T-helper 1 cell (primary cell): ENCODE data around the gene POLR3E.

ENCODE experiments used
- DNase-seq, 5 donors: peaks; one replicate each; pipeline ENCODE4 v3.0.0-alpha.2; 2012 to 2020
- total RNA-seq, 4 donors: gene quantifications; one replicate each; lab custom pipeline; 2026; lab: John Stamatoyannopoulos, UW

POLR3E gene, protein sequence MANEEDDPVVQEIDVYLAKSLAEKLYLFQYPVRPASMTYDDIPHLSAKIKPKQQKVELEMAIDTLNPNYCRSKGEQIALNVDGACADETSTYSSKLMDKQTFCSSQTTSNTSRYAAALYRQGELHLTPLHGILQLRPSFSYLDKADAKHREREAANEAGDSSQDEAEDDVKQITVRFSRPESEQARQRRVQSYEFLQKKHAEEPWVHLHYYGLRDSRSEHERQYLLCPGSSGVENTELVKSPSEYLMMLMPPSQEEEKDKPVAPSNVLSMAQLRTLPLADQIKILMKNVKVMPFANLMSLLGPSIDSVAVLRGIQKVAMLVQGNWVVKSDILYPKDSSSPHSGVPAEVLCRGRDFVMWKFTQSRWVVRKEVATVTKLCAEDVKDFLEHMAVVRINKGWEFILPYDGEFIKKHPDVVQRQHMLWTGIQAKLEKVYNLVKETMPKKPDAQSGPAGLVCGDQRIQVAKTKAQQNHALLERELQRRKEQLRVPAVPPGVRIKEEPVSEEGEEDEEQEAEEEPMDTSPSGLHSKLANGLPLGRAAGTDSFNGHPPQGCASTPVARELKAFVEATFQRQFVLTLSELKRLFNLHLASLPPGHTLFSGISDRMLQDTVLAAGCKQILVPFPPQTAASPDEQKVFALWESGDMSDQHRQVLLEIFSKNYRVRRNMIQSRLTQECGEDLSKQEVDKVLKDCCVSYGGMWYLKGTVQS
- total RNA-seq: 107 to 179 (median 125) reads per million in 4 donors

DNA sequence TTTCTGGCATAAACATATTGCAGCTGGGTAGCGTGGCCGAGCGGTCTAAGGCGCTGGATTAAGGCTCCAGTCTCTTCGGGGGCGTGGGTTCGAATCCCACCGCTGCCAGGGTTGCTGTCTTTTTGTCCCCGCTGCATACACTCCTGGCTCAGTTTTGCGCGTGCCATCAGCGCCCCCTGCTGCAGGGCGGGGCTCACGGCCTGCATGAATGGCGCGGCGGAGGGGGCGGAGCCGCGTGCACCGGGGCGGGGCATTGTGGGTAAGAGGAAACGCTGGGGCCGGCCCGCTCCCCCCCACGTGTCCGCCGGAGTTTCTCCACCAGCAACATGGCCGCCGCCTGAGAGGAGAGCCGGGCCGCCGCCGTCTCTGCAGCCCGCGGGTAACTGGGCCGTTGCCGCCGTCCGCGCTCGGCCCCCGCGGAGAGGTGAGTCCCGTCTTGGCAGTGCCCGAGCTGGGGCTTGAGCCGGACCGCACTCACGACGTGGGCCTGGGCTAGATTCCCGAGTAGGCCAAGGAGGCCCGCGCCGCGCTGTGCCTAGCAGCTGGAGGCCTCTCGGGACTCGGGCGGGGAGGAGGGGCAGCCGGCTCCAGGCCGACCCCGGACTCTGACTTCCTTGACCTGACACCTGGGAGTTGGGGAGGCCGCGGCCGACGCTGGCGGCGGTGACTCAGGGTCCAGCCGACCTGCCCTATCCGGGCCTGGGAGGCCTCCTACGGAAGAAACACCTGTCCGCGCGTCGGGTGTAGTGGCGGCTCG is at the start of gene POLR3E:
TSS of gene POLR3E (plus strand) at position 296 of the 757 bp plus-strand sequence. CDS start 5,560 bp downstream, outside the sequence.
- DNase-seq: peak; percentile 99 to 100 (median 100)

DNA sequence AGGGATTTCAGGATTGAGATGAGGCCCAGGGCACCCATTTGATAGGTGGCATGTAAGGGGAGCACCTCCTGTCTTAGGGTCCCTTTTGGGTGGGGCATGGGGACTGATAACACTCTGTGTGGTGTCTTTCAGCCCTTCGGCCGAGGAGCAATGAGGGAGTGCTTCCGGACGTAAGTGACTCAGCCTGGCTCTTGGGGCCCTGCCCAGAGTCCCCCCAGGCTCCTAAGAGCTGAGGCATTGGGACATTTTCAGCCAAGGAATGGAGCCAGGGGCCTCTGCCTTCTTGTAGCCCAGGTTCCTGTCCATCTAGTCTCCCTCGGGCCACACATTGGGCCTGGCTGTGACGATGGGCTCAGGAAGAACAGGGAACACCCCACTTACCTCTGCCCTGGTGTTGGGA is 46.7 kb upstream of the POLR3E start:
- DNase-seq: no peak

DNA sequence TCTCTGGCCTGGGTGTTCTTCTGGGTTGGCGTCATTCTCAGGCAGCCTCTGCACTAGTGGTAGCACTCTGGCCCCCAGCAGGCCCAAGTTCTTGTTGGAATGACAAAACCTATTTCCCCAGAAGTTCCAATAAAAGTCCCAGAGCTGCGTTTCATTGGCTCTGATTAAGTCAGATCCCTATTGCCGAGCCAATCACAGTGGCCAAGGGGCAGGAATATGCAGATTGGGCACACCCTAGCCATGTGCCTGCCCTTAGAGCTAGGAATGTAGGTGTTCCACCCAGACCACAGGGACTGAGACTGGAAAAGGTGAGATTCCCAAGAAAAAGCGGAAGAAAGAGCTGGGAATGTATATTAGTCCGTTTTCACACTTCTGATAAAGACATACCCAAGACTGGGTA is 44.9 kb upstream of the POLR3E start:
- no peak for DNase-seq

DNA sequence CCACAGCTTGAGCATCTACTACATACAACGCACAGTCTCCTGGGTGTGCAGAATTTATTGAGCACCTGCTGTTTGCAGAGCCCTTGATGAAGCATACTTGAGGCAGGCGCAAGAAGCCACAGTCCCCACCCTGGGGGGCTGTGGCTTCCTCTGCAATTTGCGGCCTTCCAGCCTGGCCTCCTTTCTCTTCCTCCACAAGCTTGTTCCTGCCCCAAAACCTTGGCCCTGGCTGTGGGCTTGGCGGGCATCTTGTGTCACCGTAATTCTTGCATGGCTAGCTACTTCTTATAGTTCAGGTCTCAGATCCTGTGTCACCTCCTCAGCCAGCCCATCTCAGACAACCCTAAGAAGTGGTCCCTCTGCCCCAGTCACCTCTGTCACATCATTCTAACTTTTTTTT is 43.9 kb upstream of the POLR3E start:
- DNase-seq: no peak

DNA sequence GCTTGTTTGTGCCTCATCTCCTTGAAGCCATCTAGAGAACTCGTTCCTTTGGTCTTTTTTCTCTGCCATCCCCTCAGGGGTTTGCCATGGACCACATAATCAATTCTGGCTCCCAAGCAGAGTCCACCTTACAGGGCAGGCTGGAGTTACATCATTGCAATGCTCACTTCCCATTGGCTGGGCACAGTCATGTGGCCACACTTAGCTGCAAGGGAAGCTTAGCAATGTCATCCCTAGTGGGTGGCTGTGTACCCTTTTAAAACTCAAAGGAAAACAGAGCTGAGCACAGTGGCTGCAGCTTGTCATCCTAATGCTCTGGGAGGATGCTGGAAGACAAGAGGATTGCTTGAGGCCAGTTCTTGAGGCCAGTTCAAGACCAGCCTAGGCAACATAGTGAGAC is 41.9 kb upstream of the POLR3E start:
- no peak for DNase-seq

DNA sequence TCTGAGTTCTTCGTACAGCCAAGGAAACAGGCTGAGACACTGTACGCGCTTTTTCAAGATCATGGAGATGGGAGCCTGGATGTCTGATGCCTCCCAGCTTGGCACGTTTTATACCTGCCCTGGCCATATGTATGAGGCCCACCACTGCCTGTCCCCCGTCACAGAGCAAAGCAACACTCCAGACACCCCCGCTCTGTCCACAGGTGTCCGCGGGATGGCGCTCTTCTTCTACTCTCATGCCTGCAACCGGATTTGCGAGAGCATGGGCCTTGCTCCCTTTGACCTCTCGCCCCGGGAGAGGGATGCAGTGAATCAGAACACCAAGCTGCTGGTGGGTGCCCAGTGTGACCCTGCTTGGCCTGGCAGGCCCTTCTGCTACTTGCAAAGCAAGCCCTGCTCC is 39.8 kb upstream of the POLR3E start:
- DNase-seq: no peak

DNA sequence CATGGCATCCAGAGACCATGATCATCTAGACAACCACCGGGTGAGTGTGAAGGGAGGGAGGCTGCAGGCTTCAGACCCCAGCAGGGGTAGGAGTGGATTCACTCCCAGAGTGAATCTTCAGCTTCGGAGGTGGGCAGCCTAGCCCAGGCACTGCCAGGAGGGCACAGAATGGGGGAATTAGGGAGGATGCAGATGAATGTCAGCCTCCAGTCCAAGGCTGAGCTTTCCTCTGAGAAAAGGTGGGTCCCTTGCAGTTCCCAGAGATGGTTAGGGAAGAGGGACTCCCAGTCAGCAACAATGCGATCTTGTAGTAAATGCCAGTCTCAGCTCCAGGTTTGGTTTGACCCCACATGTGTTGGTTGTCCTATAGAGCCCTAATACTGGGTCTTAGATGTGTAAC is 36.7 kb upstream of the POLR3E start:
- DNase-seq: no peak

DNA sequence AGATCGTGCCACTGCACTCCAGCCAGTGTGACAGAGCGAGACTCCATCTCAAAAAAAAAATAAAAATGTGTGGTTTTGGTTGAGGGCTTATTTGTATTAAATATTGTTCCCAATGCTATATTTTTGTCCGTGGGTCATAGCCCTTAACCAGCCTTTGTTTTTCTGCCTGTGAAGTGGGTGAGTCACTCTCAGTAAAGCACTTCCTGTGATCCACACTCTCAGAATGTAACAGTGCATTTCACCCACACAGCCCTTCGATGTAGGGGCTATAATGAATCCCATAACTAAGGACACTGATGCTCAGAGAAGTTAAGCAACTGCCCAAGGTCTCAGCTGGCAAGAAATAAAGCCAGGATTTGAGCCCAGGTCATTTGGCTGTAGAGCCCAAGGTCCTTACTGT is 34.7 kb upstream of the POLR3E start:
- peak in 1 of 5 donors; percentile 38 for DNase-seq

DNA sequence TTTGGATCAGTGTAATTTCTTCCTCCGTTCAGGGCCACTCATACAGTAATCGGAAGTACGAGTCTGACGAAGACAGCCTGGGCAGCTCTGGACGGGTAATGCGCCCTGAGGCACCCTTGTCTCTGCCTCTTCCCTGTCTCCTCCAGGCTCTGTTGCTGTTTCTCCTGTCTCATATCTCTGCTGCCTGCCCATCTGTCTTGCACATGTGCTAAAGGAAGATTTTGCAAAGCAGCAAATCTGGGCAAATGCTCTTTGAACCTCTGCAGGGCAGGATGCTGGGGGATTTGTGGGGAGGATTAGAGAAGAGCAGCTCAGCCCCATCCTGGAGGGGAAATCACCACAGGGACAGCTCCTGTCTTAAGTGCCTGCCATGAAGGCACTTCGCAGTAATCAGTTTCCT is 32.4 kb upstream of the POLR3E start:
- no peak for DNase-seq

DNA sequence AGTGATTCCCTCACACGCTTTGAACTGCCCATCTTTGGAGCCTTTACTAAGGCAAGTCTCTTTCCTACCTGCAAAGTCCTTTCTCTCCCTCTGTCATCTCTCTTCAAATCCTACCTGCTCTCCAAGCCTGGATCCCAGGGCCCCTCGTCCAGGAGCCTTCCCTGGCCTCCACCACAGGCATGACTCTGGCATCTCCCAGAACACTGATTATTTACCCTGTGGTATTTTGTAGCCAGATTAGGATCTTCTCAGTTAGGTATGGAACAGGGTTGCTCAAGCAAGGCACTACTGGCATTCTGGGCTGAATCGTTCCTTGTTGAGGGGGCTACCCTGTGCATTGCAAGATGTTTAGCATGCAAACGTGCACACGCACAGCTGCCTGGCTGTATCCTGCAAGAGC is 31.9 kb upstream of the POLR3E start:
- DNase-seq: no peak

DNA sequence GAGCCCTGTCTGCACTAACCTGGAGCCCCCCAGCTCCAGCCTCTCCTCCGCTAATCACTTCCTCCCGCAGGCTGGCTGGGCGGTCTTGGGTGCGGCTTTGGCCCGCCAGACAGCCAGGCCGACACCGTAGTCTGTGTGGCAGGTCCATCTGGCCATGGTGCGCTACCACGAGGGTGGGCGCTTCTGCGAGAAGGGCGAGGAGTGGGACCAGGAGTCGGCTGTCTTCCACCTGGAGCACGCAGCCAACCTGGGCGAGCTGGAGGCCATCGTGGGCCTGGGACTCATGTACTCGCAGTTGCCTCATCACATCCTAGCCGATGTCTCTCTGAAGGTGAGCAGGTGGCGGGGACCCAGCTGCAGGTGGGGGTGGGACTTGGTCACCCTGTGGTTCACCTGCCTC is 30.7 kb upstream of the POLR3E start:
- no peak for DNase-seq

DNA sequence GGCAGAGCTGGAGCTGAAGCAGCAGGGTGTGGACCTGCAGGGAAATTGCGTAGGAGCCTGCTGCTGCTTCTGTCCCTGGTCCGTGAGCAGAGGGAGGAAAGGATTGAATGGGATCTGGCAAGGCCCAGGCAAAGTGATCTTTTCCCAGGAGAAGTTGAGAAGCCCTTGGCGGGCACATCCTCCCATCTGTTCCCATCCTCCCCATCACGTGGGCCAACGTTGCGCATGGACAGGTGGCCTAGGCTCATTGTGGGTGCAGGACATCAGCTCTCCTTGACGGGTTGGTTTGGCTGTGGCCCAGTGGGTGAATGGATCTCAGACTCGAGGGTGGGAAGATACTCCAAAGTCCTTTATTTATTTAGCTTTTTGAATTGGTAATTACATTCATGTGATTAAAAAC is 29.4 kb upstream of the POLR3E start:
- no peak for DNase-seq

DNA sequence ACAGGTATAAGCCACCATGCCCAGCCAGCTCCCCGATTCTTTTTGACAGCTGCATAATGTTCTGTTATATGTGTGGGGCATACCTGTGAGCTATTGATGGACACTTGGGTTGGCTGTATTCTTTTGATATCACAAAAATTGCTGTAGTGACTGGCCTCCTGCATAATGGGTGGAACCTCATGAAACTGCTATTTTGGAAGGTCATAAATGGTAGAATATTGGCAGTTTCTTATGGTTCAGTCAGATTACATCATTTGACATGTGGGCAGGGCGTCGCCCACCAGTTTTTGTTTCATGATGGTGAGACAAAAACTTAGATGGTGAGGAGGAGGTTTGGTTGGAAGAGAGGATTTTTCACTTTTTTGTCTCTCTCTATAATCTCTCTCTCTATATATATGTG is 26.7 kb upstream of the POLR3E start:
- peak in 1 of 5 donors; percentile 41 for DNase-seq

DNA sequence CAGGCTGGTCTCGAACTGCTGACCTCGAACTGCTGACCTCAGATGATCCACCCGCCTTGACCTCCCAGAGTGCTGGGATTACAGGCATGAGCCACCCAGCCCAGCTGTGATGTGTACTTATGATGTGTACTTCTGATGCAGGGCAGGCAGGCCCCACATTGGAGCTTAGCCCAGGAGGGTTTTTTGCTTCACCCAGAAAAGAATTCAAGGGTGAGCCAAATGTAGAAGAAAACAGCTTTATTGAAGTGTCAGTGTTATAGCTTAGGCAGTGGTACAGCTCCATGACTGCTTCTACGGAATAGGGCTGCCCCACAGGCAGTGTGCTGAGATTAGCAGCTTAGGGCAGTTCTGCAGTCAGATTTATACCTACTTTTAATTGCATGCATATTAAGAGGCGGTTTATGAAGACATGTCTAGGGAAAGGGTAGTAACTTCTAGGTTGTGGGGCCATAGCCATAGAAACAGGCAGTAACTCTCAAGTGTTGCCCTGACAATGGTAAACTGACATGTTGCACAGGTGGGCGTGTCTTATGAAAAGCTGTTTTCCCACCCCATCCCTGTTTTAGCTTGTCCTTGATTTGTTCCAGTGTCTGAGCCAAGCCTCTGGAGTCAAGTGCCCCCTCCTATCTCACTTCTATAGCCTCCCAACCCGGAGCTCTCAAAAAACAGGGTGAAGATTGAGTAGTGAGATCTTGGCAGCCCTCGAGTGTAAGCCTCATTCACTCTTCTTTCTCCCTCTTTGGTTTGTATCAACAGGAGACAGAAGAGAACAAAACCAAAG is 24.1 kb upstream of the POLR3E start:
- no peak for DNase-seq

DNA sequence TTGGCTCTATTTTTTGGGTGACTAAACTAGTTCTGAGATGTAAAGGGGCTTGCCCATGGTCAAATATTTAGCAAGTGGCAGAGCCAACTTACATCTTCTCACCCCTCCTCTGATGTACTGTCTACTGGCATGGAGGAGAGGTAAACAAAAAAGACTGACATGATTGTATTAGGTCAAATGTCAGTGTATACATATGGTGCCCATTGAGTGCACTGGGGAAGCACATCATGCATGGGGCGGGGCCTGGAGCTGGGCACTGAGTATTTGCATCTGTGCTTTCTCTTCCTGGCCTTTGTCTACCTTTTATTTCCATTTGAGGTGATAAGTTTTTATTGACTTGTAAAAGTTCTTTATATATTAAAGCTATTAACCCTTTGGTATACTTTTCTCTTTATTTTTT is 22.3 kb upstream of the POLR3E start:
- no peak for DNase-seq

DNA sequence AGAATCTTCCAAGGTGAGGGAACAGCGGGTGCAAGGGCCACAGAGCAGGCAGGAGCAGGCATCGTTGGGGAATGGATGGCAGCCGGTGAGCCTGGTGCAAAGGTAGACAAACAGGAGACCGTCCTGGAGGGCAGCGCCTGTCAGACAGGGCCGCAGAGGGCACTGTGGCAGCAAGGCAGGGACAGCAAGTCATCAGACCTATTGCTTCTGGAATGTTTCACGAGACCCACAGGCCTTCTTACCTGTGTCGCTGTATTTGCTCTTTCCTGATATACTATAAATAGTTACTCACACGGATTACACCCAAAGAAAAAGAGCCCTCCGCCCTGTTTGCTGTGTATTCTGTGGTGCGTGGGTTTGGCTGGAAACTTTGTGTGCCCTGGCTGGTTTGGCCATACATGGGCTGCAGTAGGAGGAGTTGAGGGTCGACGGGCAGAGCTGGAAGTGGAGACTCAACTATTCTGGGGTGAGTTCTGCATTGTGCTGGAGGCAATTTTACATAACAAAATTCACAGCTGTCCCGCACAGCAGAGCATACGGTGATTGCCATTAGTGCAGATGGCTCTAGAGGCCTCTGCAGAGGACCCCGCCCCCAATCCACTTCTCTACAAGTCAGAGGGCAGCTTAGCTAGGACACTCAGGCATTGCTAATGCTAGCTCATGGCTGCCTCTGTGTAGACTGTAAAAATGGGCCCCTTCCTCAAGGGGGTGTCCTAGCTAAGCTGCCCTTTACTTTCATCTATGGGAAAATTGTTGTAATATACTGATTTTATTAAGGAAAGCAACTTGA is 18.6 kb upstream of the POLR3E start:
- DNase-seq: no peak

DNA sequence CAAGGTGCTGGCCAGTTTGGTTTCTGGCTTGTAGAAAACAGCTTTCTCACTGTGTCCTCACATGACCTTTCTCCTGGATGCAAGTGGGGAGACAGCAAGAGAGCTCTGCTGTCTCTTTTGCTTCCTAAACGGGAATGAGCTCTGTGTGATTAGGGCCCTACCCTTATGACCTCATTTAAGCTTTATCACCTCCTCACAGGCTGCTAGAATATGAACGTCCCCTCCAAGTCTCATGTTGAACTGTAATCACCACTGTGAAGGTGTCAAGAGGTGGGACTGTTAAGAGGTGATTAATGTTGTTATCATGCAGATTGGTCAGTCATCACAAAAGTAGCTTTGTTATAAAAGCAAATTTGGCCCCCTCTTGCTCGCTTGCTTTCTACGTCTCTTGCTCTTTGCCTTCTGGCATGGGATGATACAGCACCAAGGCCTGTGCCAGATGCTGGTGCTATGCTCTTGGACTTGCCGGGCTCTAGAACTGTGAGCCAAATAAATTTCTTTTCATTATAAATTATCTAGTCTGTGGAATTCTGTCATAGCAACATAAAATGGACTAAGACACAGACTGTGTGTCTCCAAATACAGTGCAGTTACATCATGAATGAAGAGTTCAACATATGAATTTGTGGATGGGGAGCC is 14.8 kb upstream of the POLR3E start:
- no peak for DNase-seq

DNA sequence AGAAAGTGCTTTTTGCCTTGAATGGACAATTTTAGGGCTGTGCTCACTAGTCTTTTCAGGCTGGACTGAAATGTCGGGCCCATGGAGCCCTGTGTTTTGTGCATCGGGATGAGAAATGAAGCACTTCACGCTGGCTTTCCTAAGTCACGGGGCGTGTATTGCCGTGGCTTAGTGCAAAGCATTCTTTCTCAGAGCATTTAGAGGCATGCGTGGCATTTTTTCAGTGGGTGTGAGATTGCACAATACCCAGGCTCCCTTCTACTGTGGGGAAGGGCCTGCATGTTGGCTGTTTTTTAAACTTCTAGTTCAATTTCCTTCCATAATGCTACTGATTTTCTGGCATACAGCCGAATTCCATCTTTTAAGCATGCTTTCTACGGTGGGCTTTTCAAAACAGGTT is 12.6 kb upstream of the POLR3E start:
- DNase-seq: no peak

DNA sequence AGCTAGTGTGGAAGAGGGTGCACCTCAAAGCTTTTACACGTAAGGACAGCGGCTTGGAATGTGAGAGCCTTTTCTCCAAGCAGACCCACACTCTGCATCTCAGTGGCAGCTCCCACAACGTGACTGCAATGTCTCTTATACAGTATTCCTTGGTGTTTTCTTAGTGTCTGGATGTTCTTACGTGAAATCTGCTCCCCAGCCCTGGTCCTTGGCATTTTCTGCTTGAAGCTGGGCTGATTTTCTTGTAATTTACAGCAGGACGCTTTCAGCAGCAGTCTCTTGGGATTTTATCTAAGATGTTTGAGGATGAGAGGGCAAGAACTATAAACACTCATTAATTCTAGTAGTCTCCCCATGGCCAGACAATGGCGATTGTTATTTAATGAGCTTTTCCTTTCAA is 12.1 kb upstream of the POLR3E start:
- DNase-seq: no peak

DNA sequence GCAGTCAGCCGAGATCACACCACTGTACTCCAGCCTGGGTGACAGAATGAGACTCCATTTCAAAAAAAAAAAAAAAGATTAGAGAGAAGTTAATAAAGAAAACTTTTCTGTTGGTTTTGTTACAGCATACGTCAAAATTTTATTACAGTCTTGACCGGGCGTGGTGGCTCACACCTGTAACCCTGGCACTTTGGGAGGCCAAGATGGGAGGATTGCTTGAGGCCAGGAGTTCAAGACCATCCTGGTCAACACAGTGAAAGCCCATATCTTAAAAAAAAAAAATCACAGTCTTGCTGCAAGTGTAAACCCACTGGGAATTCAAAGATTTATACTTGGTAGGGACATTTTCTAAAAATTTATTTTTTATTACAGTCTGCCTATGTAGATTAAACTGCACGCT is 6.2 kb upstream of the POLR3E start:
- DNase-seq: no peak

DNA sequence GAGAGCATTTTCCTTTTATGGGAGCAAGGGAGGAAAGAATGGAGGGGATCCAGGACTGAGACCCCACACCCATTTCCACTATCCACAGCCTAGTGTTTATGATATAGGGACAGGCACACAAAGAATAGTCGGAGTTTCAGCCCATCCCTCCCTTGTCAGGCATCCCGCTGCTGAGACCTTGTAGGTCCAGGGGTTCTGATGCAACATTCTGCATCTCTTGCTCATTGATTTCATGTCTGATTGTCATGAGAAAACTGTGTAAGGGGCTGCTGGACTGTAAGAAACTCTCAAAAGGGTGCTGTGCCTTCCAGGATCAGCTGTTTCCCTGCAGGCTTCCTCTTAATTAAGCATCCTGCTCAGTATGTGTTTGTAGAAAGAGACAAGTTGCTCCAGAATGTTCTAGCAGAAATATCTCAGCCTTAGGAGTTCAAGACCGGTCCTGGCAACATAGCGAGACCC is 5.3 kb upstream of the POLR3E start:
- no peak for DNase-seq
